Smooth muscle cell (in vitro differentiated cells): ENCODE measurements around the gene ASIC4. TPM values are rescaled to one million over a fixed set of nuclear protein-coding genes. Genes with fewer than 3 reads are reported as not detected.

Experiments used
- DNase-seq: peaks from one replicate; lab custom pipeline; 2025; ENCODE audit not compliant: unreplicated experiment; lab: John Stamatoyannopoulos, UW
- H2AFZ ChIP-seq: fragments of 200-600 bp; sonication (generic); 2 replicates; pipeline ENCODE4 v1.6.0; 2016; ENCODE audit warnings: antibody characterized with exemption, low read depth, mild to moderate bottlenecking
- H3F3A ChIP-seq: fragments of 200-600 bp; sonication (generic); 2 replicates; pipeline ENCODE4 v1.6.0; 2017; ENCODE audit warnings: antibody characterized with exemption, low read depth
- H3K27ac ChIP-seq: fragments of 200-600 bp; sonication (generic); 2 replicates; pipeline ENCODE4 v1.5.1; 2016; ENCODE audit warnings: low read depth, mild to moderate bottlenecking
- H3K27me3 ChIP-seq: fragments of 200-600 bp; sonication (generic); 2 replicates; pipeline ENCODE4 v1.6.1; 2016; ENCODE audit warnings: low read depth, mild to moderate bottlenecking
- H3K36me3 ChIP-seq: fragments of 200-600 bp; sonication (generic); 2 replicates; pipeline ENCODE4 v1.5.1; 2016; ENCODE audit warnings: low read depth
- H3K4me1 ChIP-seq: fragments of 200-600 bp; sonication (generic); 2 replicates; pipeline ENCODE4 v1.5.1; 2016; ENCODE audit warnings: low read depth
- H3K4me2 ChIP-seq: fragments of 200-600 bp; sonication (generic); 2 replicates; pipeline ENCODE4 v1.6.0; 2016; ENCODE audit warnings: mild to moderate bottlenecking
- H3K4me3 ChIP-seq: fragments of 200-600 bp; sonication (generic); 2 replicates; pipeline ENCODE4 v1.5.1; 2016; ENCODE audit warnings: mild to moderate bottlenecking
- H3K79me2 ChIP-seq: fragments of 200-600 bp; sonication (generic); 2 replicates; pipeline ENCODE4 v1.6.0; 2016; ENCODE audit warnings: low read depth, mild to moderate bottlenecking
- H3K9ac ChIP-seq: fragments of 200-600 bp; sonication (generic); 2 replicates; pipeline ENCODE4 v1.6.0; 2016; ENCODE audit warnings: low read depth
- H3K9me3 ChIP-seq: fragments of 200-600 bp; sonication (generic); replicated peaks from 2 replicates; pipeline ENCODE4 v1.5.1; 2016; ENCODE audit warnings: low read depth
- H4K20me1 ChIP-seq: fragments of 200-600 bp; sonication (generic); 2 replicates; pipeline ENCODE4 v1.6.0; 2016; ENCODE audit warnings: low read depth
- WGBS: methylation state at CpG from one replicate; pipeline ENCODE4 v1.1.7; 2016; ENCODE audit warnings: low lambda C conversion rate; 5-methylcytosine and 5-hydroxymethylcytosine counted together
- polyA plus RNA-seq: library from polyadenylated mRNA; unstranded; fragments of >200 nt; fragmentation: Nextera tagmentation; extraction: Ambion mirVana; gene quantifications from 2 replicates; pipeline ENCODE4 v1.2.1, GENCODE V29; 2016
- total RNA-seq: library from RNA; depleted of rRNA; stranded (reverse); fragments of >200 nt; gene quantifications from 2 replicates; pipeline ENCODE4 v1.2.3, GENCODE V29; 2014
- TF ChIP-seq, protein P1 (sequence below): fragments of 200-600 bp; sonication (generic); IDR thresholded peaks from 2 replicates; pipeline ENCODE4 v1.5.1; 2017; ENCODE audit warnings: borderline replicate concordance, mild to moderate bottlenecking, antibody characterized with exemption; ENCODE audit not compliant: insufficient read depth, poor library complexity, severe bottlenecking

ASIC4 gene
- total and polyA plus RNA-seq, 2 experiments from 2014 or later: 0.32 to 0.49 TPM

GRCh38 chr2:219506802-219507526 lies 7.3 kb upstream of the ASIC4 start:
- Histone ChIP-seq H3F3A (no peaks in the 10 kb centered on the region), H3K79me2 (no peaks in the 10 kb centered on the region), H3K4me2 (no peak overlapping the region), H3K36me3 (no peaks in the 10 kb centered on the region), H3K27ac (no peak overlapping the region), H3K9me3 (no peaks in the 10 kb centered on the region), H3K9ac (no peak overlapping the region), H4K20me1 (peaks cover 17% of the 10 kb centered on the region), H3K27me3 (peaks cover 1% of the 10 kb centered on the region), H2AFZ (no peak overlapping the region), H3K4me3 (no peak overlapping the region), H3K4me1 (peaks cover 38% of the 10 kb centered on the region)
- TF ChIP-seq, protein P1, sequence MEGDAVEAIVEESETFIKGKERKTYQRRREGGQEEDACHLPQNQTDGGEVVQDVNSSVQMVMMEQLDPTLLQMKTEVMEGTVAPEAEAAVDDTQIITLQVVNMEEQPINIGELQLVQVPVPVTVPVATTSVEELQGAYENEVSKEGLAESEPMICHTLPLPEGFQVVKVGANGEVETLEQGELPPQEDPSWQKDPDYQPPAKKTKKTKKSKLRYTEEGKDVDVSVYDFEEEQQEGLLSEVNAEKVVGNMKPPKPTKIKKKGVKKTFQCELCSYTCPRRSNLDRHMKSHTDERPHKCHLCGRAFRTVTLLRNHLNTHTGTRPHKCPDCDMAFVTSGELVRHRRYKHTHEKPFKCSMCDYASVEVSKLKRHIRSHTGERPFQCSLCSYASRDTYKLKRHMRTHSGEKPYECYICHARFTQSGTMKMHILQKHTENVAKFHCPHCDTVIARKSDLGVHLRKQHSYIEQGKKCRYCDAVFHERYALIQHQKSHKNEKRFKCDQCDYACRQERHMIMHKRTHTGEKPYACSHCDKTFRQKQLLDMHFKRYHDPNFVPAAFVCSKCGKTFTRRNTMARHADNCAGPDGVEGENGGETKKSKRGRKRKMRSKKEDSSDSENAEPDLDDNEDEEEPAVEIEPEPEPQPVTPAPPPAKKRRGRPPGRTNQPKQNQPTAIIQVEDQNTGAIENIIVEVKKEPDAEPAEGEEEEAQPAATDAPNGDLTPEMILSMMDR: no peak
- DNase-seq: no peak
- 68% methylated on average over 16 of the region's 17 CpGs for WGBS

GRCh38 chr2:219507581-219508443 lies 6.5 kb upstream of the ASIC4 start:
- H3K9me3 ChIP-seq: no peaks in the 10 kb centered on the region
- peaks cover 17% of the 10 kb centered on the region for H4K20me1 ChIP-seq
- H3K36me3 ChIP-seq: no peaks in the 10 kb centered on the region
- H3K27ac ChIP-seq: no peak overlapping the region
- H3K4me3 ChIP-seq: no peak overlapping the region
- TF ChIP-seq, protein P1: no peak
- H3K4me1 ChIP-seq: peaks cover 47% of the 10 kb centered on the region
- no peak overlapping the region for H3K9ac ChIP-seq
- H3F3A ChIP-seq: no peaks in the 10 kb centered on the region
- H3K79me2 ChIP-seq: no peaks in the 10 kb centered on the region
- H2AFZ ChIP-seq: no peak overlapping the region
- H3K4me2 ChIP-seq: no peak overlapping the region
- no peak for DNase-seq
- WGBS: 82% methylated on average over 8 of the region's 8 CpGs
- H3K27me3 ChIP-seq: peaks cover 8% of the 10 kb centered on the region

- WGBS: 89% methylated on average over 4 of the region's 4 CpGs
- TF ChIP-seq, protein P1: no peak
- H3K27me3 ChIP-seq: peaks cover 11% of the 10 kb centered on the region
- no peaks in the 10 kb centered on the region for H3K36me3 ChIP-seq
- H3K4me2 ChIP-seq: no peak overlapping the region
- H2AFZ ChIP-seq: no peak overlapping the region
- peaks cover 17% of the 10 kb centered on the region for H4K20me1 ChIP-seq
- H3K27ac ChIP-seq: no peak overlapping the region
- H3K4me1 ChIP-seq: peaks cover 52% of the 10 kb centered on the region
- no peaks in the 10 kb centered on the region for H3F3A ChIP-seq
- no peaks in the 10 kb centered on the region for H3K79me2 ChIP-seq
- no peak overlapping the region for H3K4me3 ChIP-seq
- DNase-seq: no peak
- no peak overlapping the region for H3K9ac ChIP-seq
- H3K9me3 ChIP-seq: no peaks in the 10 kb centered on the region
Observed at GRCh38 chr2:219508444-219508734, 5.9 kb upstream of the ASIC4 start.
